Glutamatergic neuron (in vitro differentiated cells): ENCODE results near the gene PTPRT. TPM values are rescaled to one million over a fixed set of nuclear protein-coding genes. Genes with fewer than 3 reads are reported as not detected.
"Not testable (repeated sequence)": the region's sequence is repeated elsewhere in the genome, so short reads cannot be mapped to it uniquely, and the experiment has no call there.

ENCODE experiments used
- DNase-seq: peaks from one replicate; pipeline ENCODE4 v3.0.0; 2022
- H3K27ac Mint-ChIP-seq: one replicate; pipeline ENCODE4 v1.8.0; 2020; ENCODE audit warnings: mild to moderate bottlenecking, mixed read lengths, inconsistent platforms; ENCODE audit not compliant: unreplicated experiment
- H3K27me3 Mint-ChIP-seq: one replicate; pipeline ENCODE4 v1.8.0; 2020; ENCODE audit warnings: mild to moderate bottlenecking, moderate library complexity, mixed read lengths, inconsistent platforms; ENCODE audit not compliant: unreplicated experiment
- H3K36me3 Mint-ChIP-seq: one replicate; pipeline ENCODE4 v1.8.0; 2020; ENCODE audit warnings: mild to moderate bottlenecking, mixed read lengths, inconsistent platforms; ENCODE audit not compliant: unreplicated experiment
- H3K4me1 Mint-ChIP-seq: one replicate; pipeline ENCODE4 v1.8.0; 2020; ENCODE audit warnings: mild to moderate bottlenecking, low read depth, mixed read lengths, inconsistent platforms; ENCODE audit not compliant: unreplicated experiment
- H3K4me3 Mint-ChIP-seq: one replicate; pipeline ENCODE4 v1.8.0; 2020; ENCODE audit warnings: mild to moderate bottlenecking, mixed read lengths, inconsistent platforms; ENCODE audit not compliant: unreplicated experiment
- H3K9me3 Mint-ChIP-seq: one replicate; pipeline ENCODE4 v1.8.0; 2020; ENCODE audit warnings: mild to moderate bottlenecking, moderate library complexity, mixed read lengths, inconsistent platforms; ENCODE audit not compliant: unreplicated experiment
- CTCF ChIP-seq: fragments of 200-600 bp; sonication (generic); IDR thresholded peaks from one replicate; pipeline ENCODE4 v1.5.0; 2021; ENCODE audit not compliant: partially characterized antibody, unreplicated experiment
- total RNA-seq: library from RNA; stranded (reverse); fragmentation: NEBNext Ultra II Directional; extraction: Animal tissue kit (Norgen Biotek cat#: 25700); gene quantifications from one replicate; pipeline ENCODE4 v1.2.1, GENCODE V29; 2021; ENCODE audit not compliant: unreplicated experiment

PTPRT gene
- total RNA-seq, 1 donor from 2014 or later, result 1.9 TPM

GRCh38 chr20:42923348-42923918 is 266.3 kb downstream of the PTPRT start:
- no peak overlapping the region for H3K27ac Mint-ChIP-seq
- no peak for TF ChIP-seq CTCF
- H3K4me3 Mint-ChIP-seq, result no peak overlapping the region
- H3K27me3 Mint-ChIP-seq, result peaks cover 5% of the 10 kb centered on the region
- peaks cover 4% of the 10 kb centered on the region for H3K36me3 Mint-ChIP-seq
- DNase-seq, result no peak
- H3K4me1 Mint-ChIP-seq, result peaks cover 4% of the 10 kb centered on the region
- peaks cover 4% of the 10 kb centered on the region for H3K9me3 Mint-ChIP-seq

- peaks cover 2% of the 10 kb centered on the region for H3K27me3 Mint-ChIP-seq
- H3K9me3 Mint-ChIP-seq, result peaks cover 3% of the 10 kb centered on the region
- H3K27ac Mint-ChIP-seq, result no peak overlapping the region
- no peaks in the 10 kb centered on the region for H3K4me1 Mint-ChIP-seq
- TF ChIP-seq CTCF, result no peak
- DNase-seq, result no peak
- H3K36me3 Mint-ChIP-seq, result peaks cover 8% of the 10 kb centered on the region
- H3K4me3 Mint-ChIP-seq, result no peak overlapping the region
Observed at GRCh38 chr20:42920776-42921175, 268.9 kb downstream of the PTPRT start.

GRCh38 chr20:42919316-42919715 is 270.4 kb downstream of the PTPRT start:
- no peak overlapping the region for H3K27ac Mint-ChIP-seq
- peaks cover 2% of the 10 kb centered on the region for H3K27me3 Mint-ChIP-seq
- H3K36me3 Mint-ChIP-seq, result peaks cover 8% of the 10 kb centered on the region
- no peaks in the 10 kb centered on the region for H3K4me1 Mint-ChIP-seq
- no peak overlapping the region for H3K4me3 Mint-ChIP-seq
- no peak for TF ChIP-seq CTCF
- no peak for DNase-seq
- H3K9me3 Mint-ChIP-seq, result peaks cover 3% of the 10 kb centered on the region

- no peak overlapping the region for H3K4me3 Mint-ChIP-seq
- no peak for DNase-seq
- no peak overlapping the region for H3K27ac Mint-ChIP-seq
- peaks cover 8% of the 10 kb centered on the region for H3K36me3 Mint-ChIP-seq
- no peaks in the 10 kb centered on the region for H3K4me1 Mint-ChIP-seq
- TF ChIP-seq CTCF, result no peak
- peaks cover 4% of the 10 kb centered on the region for H3K27me3 Mint-ChIP-seq
- no peaks in the 10 kb centered on the region for H3K9me3 Mint-ChIP-seq
Observed at GRCh38 chr20:42915081-42915480, 274.6 kb downstream of the PTPRT start.

- no peak for DNase-seq
- TF ChIP-seq CTCF, result no peak
- Mint-ChIP-seq H3K4me3 (no peak overlapping the region), H3K4me1 (no peaks in the 10 kb centered on the region), H3K27me3 (peaks cover 1% of the 10 kb centered on the region), H3K27ac (no peak overlapping the region), H3K36me3 (peaks cover 8% of the 10 kb centered on the region), H3K9me3 (no peaks in the 10 kb centered on the region)
Observed at GRCh38 chr20:42914302-42914701, 275.4 kb downstream of the PTPRT start.

GRCh38 chr20:42910808-42911207 is 278.9 kb downstream of the PTPRT start:
- not testable (repeated sequence) for H3K4me1 Mint-ChIP-seq, H3K4me3 Mint-ChIP-seq, H3K27ac Mint-ChIP-seq, DNase-seq, H3K27me3 Mint-ChIP-seq, H3K36me3 Mint-ChIP-seq, H3K9me3 Mint-ChIP-seq
